IMR-90 (cell line): ENCODE measurements around the gene LIAS.

Experiments used
- CEBPB ChIP-seq: IDR thresholded peaks from 2 replicates; pipeline ENCODE4 v1.6.1; 2012; ENCODE audit warnings: low read depth, low read length, improper control_type of control experiment
- CHD1 ChIP-seq: IDR thresholded peaks from 2 replicates; pipeline ENCODE4 v1.6.1; 2012; ENCODE audit warnings: low read depth, low read length, improper control_type of control experiment
- MAFK ChIP-seq: IDR thresholded peaks from 2 replicates; pipeline ENCODE4 v1.6.1; 2012; ENCODE audit warnings: low read depth, low read length, improper control_type of control experiment
- MAZ ChIP-seq: IDR thresholded peaks from 2 replicates; pipeline ENCODE4 v1.6.1; 2012; ENCODE audit warnings: low read depth, mild to moderate bottlenecking, low read length, improper control_type of control experiment, moderate library complexity, borderline replicate concordance
- POLR2A ChIP-seq: IDR thresholded peaks from 2 replicates; pipeline ENCODE4 v1.6.1; 2012; ENCODE audit warnings: mild to moderate bottlenecking, low read depth, low read length
- RAD21 ChIP-seq: IDR thresholded peaks from 2 replicates; pipeline ENCODE4 v1.6.1; 2012; ENCODE audit warnings: low read length, improper control_type of control experiment
- SMC3 ChIP-seq: fragments of 150-350 bp; IDR thresholded peaks from 2 replicates; pipeline ENCODE4 v1.6.1; 2016; ENCODE audit warnings: low read depth, mild to moderate bottlenecking, antibody characterized with exemption, low read length, moderate library complexity
- TF ChIP-seq, protein P1 (sequence below): conservative IDR thresholded peaks from 2 replicates; pipeline ENCODE4 v1.5.1; 2012; ENCODE audit warnings: mild to moderate bottlenecking, low read depth, low read length, improper control_type of control experiment
- TF ChIP-seq, protein P2 (sequence below): fragments of 150-350 bp; IDR thresholded peaks from 2 replicates; pipeline ENCODE4 v1.6.1; 2017; ENCODE audit warnings: mild to moderate bottlenecking, antibody characterized with exemption, low read length, low read depth

DNA sequence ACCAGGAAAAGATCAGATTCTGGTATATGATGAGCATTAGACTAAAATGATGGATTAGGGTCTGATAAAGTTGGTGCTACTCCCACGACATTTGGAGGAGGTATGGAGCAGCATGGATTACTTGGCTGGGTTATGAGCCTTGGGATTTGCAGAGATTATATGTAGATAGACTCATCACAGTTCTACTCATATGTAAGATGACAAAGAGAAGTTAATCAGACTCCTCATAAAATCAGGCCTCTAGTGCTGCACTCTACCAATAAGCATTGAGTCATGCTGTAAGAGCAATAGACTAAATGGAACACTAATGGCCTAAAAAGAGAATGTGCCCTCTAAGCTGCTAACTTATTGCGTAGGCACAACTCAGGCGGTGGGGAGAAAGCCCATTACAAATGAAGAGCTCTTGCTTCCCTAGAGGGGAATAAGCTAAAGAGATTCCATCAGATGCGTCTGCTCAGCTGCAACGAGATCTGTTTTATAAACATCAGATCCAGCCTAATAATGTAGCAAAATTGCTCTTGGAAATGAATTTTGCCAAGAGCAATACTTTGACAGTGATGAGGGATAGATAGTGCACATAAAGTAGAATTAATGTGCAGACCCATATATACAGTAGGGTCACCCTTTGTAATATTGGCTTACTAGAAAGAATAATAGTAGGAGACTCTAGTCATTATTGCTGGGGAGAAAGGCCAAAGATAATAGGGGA is 17.5 kb downstream of the LIAS start:
- TF ChIP-seq, protein P1, sequence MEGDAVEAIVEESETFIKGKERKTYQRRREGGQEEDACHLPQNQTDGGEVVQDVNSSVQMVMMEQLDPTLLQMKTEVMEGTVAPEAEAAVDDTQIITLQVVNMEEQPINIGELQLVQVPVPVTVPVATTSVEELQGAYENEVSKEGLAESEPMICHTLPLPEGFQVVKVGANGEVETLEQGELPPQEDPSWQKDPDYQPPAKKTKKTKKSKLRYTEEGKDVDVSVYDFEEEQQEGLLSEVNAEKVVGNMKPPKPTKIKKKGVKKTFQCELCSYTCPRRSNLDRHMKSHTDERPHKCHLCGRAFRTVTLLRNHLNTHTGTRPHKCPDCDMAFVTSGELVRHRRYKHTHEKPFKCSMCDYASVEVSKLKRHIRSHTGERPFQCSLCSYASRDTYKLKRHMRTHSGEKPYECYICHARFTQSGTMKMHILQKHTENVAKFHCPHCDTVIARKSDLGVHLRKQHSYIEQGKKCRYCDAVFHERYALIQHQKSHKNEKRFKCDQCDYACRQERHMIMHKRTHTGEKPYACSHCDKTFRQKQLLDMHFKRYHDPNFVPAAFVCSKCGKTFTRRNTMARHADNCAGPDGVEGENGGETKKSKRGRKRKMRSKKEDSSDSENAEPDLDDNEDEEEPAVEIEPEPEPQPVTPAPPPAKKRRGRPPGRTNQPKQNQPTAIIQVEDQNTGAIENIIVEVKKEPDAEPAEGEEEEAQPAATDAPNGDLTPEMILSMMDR = no peak
- TF ChIP-seq CHD1 (no peak), POLR2A (no peak), RAD21 (no peak), MAZ (no peak), SMC3 (no peak), MAFK (no peak), CEBPB (no peak)
- TF ChIP-seq, protein P2, sequence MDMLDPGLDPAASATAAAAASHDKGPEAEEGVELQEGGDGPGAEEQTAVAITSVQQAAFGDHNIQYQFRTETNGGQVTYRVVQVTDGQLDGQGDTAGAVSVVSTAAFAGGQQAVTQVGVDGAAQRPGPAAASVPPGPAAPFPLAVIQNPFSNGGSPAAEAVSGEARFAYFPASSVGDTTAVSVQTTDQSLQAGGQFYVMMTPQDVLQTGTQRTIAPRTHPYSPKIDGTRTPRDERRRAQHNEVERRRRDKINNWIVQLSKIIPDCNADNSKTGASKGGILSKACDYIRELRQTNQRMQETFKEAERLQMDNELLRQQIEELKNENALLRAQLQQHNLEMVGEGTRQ = no peak
